GM23338 (cell line): ENCODE data around the gene FMR1.

ENCODE experiments used
- CREB1 ChIP-seq: fragments of 250-450 bp; sonication (Bioruptor Pico); IDR thresholded peaks from 2 replicates; pipeline ENCODE4 v1.5.0; 2020; ENCODE audit warnings: low read depth, mild to moderate bottlenecking, moderate library complexity
- CTCF ChIP-seq, 2 experiments: fragments of 200-600 bp in 1 of 2; sonication (generic) in 1 of 2; conservative IDR thresholded peaks; 2 replicates each; pipeline versions ENCODE4 v1.5.1 to v1.6.1; 2016 to 2017; ENCODE audit warnings: antibody characterized with exemption in 2 of 2, low read depth in 2 of 2, mild to moderate bottlenecking in 2 of 2, moderate library complexity in 1 of 2
- REST ChIP-seq: IDR thresholded peaks from one replicate; pipeline ENCODE4 v1.6.1; 2018; ENCODE audit warnings: antibody characterized with exemption; ENCODE audit not compliant: unreplicated experiment

- TF ChIP-seq CREB1 (CRISPR knock-in tag): no peak
- no peak for TF ChIP-seq CTCF (conservative IDR thresholded peaks at IDR 0.05; ENCODE audit: low read depth in 2 of 2)
- no peak for TF ChIP-seq REST
Observed at GRCh38 chrX:147927256-147927655, 15.5 kb downstream of the FMR1 start.
